ENCODE results near the gene ENDOU. TPM values are rescaled to one million over a fixed set of nuclear protein-coding genes. Genes with fewer than 3 reads are reported as not detected.

Gene ENDOU
- total RNA-seq, 1 experiment from 2014 or later = not detected

- no peak for TF ChIP-seq E2F4 (CRISPR knock-in tag; IDR thresholded peaks at IDR 0.05; ENCODE audit: borderline replicate concordance, low read depth)
These were observed 20.3 kb upstream of the ENDOU start (continued) for GRCh38 chr12:47745485-47746041.

- H3K27me3 Mint-ChIP-seq (ENCODE audit: low read depth) = peaks cover 7% of the 10 kb centered on the region; the same call in 1 of the 2 replicates
- H3K9me3 Mint-ChIP-seq = no peaks in the 10 kb centered on the region
- H3K4me1 Mint-ChIP-seq = peaks cover 33% of the 10 kb centered on the region
- DNase-seq (ENCODE audit: low spot score) (no peak), ATAC-seq (no peak)
- H3K36me3 Mint-ChIP-seq = no peaks in the 10 kb centered on the region
- ChIA-PET POLR2A (interaction anchor here (1.3 to 3.4 kb wide), 2 partner anchors 15 to 34 kb away, joined by 3 to 17 read pairs; no protein-coding TSS in a partner anchor), CTCF (interaction anchor here (0.7 to 15.4 kb wide), 12 partner anchors 11 to 197 kb away, joined by 3 to 735 read pairs (median 36); partner anchors contain the start of genes HDAC7, RAPGEF3, RPAP3 and SLC48A1)
- H3K4me3 Mint-ChIP-seq = no peak overlapping the region
- no peak overlapping the region for H3K27ac Mint-ChIP-seq
- TF ChIP-seq FOXP4 (CRISPR knock-in tag; IDR thresholded peaks at IDR 0.05) (no peak), PREB (CRISPR knock-in tag; IDR thresholded peaks at IDR 0.05; ENCODE audit: borderline replicate concordance) (no peak), E2F4 (CRISPR knock-in tag; IDR thresholded peaks at IDR 0.05; ENCODE audit: borderline replicate concordance, low read depth) (no peak), USF1 (CRISPR knock-in tag; IDR thresholded peaks at IDR 0.05) (no peak), ZNF416 (CRISPR knock-in tag; IDR thresholded peaks at IDR 0.05) (no peak), ZNF671 (CRISPR knock-in tag; IDR thresholded peaks at IDR 0.05) (no peak), ZNF512 (CRISPR knock-in tag; IDR thresholded peaks at IDR 0.05; ENCODE audit: borderline replicate concordance) (no peak), ELF4 (CRISPR knock-in tag; IDR thresholded peaks at IDR 0.05; ENCODE audit: low read depth) (no peak), ZNF138 (CRISPR knock-in tag; conservative IDR thresholded peaks at IDR 0.05) (no peak), GABPB1 (CRISPR knock-in tag; IDR thresholded peaks at IDR 0.05) (no peak), E2F5 (CRISPR knock-in tag; IDR thresholded peaks at IDR 0.05) (no peak), IRF1 (CRISPR knock-in tag; IDR thresholded peaks at IDR 0.05) (no peak), NR1H2 (CRISPR knock-in tag; IDR thresholded peaks at IDR 0.05) (no peak), AFF4 (CRISPR knock-in tag; IDR thresholded peaks at IDR 0.05; ENCODE audit: borderline replicate concordance) (no peak), ZMAT4 (CRISPR knock-in tag; IDR thresholded peaks at IDR 0.05) (no peak), CTCF (IDR thresholded peaks at IDR 0.05) (no peak)
These were observed 19.6 kb upstream of the ENDOU start for GRCh38 chr12:47744778-47745436.
